HG02623 (cell line): Measurements from ENCODE around the gene CDH15.
"Not testable (repeated sequence)": the region's sequence is repeated elsewhere in the genome, so short reads cannot be mapped to it uniquely, and the experiment has no call there.

Source experiments
- ATAC-seq: cut with Tn5 transposase; IDR thresholded peaks from one replicate; pipeline ENCODE4 v1.9.1; 2021; ENCODE audit warnings: moderate library complexity; ENCODE audit not compliant: unreplicated experiment

Gene CDH15

GRCh38 chr16:89172171-89172527 is 601 bp downstream of the CDH15 start:
- no peak for ATAC-seq

- ATAC-seq = no peak
These were observed 1.1 kb downstream of the CDH15 start for GRCh38 chr16:89172528-89173173.

- no peak for ATAC-seq
These were observed 1.8 kb downstream of the CDH15 start for GRCh38 chr16:89173174-89173921.

- ATAC-seq = no peak
These were observed 2.7 kb downstream of the CDH15 start for GRCh38 chr16:89174055-89174827.

- ATAC-seq = no peak
These were observed 3.3 kb downstream of the CDH15 start for GRCh38 chr16:89174877-89175276.

- no peak for ATAC-seq
These were observed 4.0 kb downstream of the CDH15 start for GRCh38 chr16:89175280-89176146.

GRCh38 chr16:89176147-89176690 is 4.7 kb downstream of the CDH15 start:
- no peak for ATAC-seq

GRCh38 chr16:89176717-89177116 is 5.2 kb downstream of the CDH15 start:
- ATAC-seq = no peak

- no peak for ATAC-seq
These were observed 6.0 kb downstream of the CDH15 start for GRCh38 chr16:89177501-89177900.

- no peak for ATAC-seq
These were observed 7.1 kb downstream of the CDH15 start for GRCh38 chr16:89178453-89179147.

GRCh38 chr16:89179148-89179484 is 7.6 kb downstream of the CDH15 start:
- no peak for ATAC-seq

GRCh38 chr16:89179656-89180315 is 8.2 kb downstream of the CDH15 start:
- ATAC-seq = no peak

GRCh38 chr16:89183463-89183862 is 11.9 kb downstream of the CDH15 start:
- no peak for ATAC-seq

- ATAC-seq = no peak
These were observed 12.6 kb downstream of the CDH15 start for GRCh38 chr16:89183975-89184676.

GRCh38 chr16:89184677-89184932 is 13.1 kb downstream of the CDH15 start:
- no peak for ATAC-seq

- no peak for ATAC-seq
These were observed 13.6 kb downstream of the CDH15 start for GRCh38 chr16:89184933-89185794.

GRCh38 chr16:89185887-89186592 is 14.5 kb downstream of the CDH15 start:
- not testable (repeated sequence) for ATAC-seq

GRCh38 chr16:89186593-89187031 is 15.1 kb downstream of the CDH15 start:
- not testable (repeated sequence) for ATAC-seq
